Small intestine (tissue), 7 donors: ENCODE data around the gene TBPL1. TPM values are rescaled to one million over a fixed set of nuclear protein-coding genes. Genes with fewer than 3 reads are reported as not detected.
A peak's percentile ranks its signal among the peaks of the same experiment; 100 is the strongest.

Source experiments
- DNase-seq, 2 donors: peaks; one replicate each; pipeline versions ENCODE4 v3.0.0 to v3.0.0-alpha.2; 2013
- FAIRE-seq: peaks from 2 replicates; lab custom pipeline; 2012; peaks lifted over from hg19 to GRCh38; lab: Jason Lieb, UNC
- H3K27ac ChIP-seq, 3 donors: one replicate each; pipeline ENCODE4 v1.5.1; 2013; ENCODE audit warnings: low read length in 2 of 3, mild to moderate bottlenecking in 2 of 3, control low read depth in 1 of 3, inconsistent platforms in 1 of 3, low read depth in 1 of 3, moderate library complexity in 1 of 3
- H3K27me3 ChIP-seq, 3 donors: one replicate each; pipeline ENCODE4 v1.6.1; 2013; ENCODE audit warnings: low read length in 3 of 3, inconsistent platforms in 1 of 3; ENCODE audit not compliant: control insufficient read depth in 3 of 3, insufficient read depth in 3 of 3
- H3K36me3 ChIP-seq, 3 donors: one replicate each; pipeline ENCODE4 v1.6.1; 2013; ENCODE audit warnings: low read length in 3 of 3, inconsistent platforms in 1 of 3, low read depth in 1 of 3, mild to moderate bottlenecking in 1 of 3, moderate library complexity in 1 of 3; ENCODE audit not compliant: control insufficient read depth in 3 of 3, insufficient read depth in 2 of 3
- H3K4me1 ChIP-seq, 3 donors: one replicate each; pipeline ENCODE4 v1.6.1; 2013; ENCODE audit warnings: low read length in 2 of 3, inconsistent platforms in 1 of 3, low read depth in 1 of 3, mild to moderate bottlenecking in 1 of 3, moderate library complexity in 1 of 3; ENCODE audit not compliant: control insufficient read depth in 3 of 3, insufficient read depth in 2 of 3
- H3K4me3 ChIP-seq, 3 donors: one replicate each; pipeline ENCODE4 v1.5.1; 2013; ENCODE audit warnings: low read length in 3 of 3, control low read depth in 1 of 3, inconsistent platforms in 1 of 3, low read depth in 1 of 3, mild to moderate bottlenecking in 1 of 3, moderate library complexity in 1 of 3
- H3K9me3 ChIP-seq, 2 donors: one replicate each; pipeline ENCODE4 v1.6.1; 2013; ENCODE audit warnings: low read depth in 1 of 2, low read length in 1 of 2; ENCODE audit not compliant: control insufficient read depth in 2 of 2, insufficient read depth in 1 of 2
- WGBS, 3 donors: extraction: QIAGEN DNeasy Blood & Tissue Kit; methylation state at CpG; one replicate each; pipeline ENCODE4 v1.1.7; 2013; 5-methylcytosine and 5-hydroxymethylcytosine counted together
- polyA plus RNA-seq, 4 donors: library from polyadenylated mRNA; stranded (reverse) in 3 of 4; unstranded in 1 of 4; fragments of 200-250 nt in 3 of 4; fragments of 120-200 nt in 1 of 4; gene quantifications; one replicate each; pipeline versions ENCODE4 v1.2.1 to v1.2.3, GENCODE V29; 2013
- donor health status: healthy with polysubstance abuse.
- donor health status: control.
- donor health status: control.
- donor health status: Bipolar disorder and iron deficiency.
- donor health status: healthy.

Gene TBPL1
- polyA plus RNA-seq, 4 donors = 17.4 to 31.1 (median 27.3) TPM

GRCh38 chr6:134035823-134036296 lies 82.8 kb downstream of the TBPL1 start:
- H3K27me3 ChIP-seq = no peaks in the 10 kb centered on the region
- no peaks in the 10 kb centered on the region for H3K9me3 ChIP-seq
- WGBS, 3 donors = 8 to 53% (median 29%) methylated on average over 3 of the region's 3 CpGs
- no peak overlapping the region for H3K4me3 ChIP-seq
- DNase-seq = peak; percentile 19 to 33
- H3K4me1 ChIP-seq = peaks cover 0 to 10% (median 0%) of the 10 kb centered on the region in 3 donors
- FAIRE-seq = no peak
- H3K27ac ChIP-seq = no peak overlapping the region
- H3K36me3 ChIP-seq = no peaks in the 10 kb centered on the region

GRCh38 chr6:134039116-134039515 lies 86.1 kb downstream of the TBPL1 start:
- Histone ChIP-seq H3K27me3 (no peaks in the 10 kb centered on the region), H3K4me1 (peaks cover 0 to 10% (median 0%) of the 10 kb centered on the region in 3 donors), H3K9me3 (peaks cover 0 to 14% of the 10 kb centered on the region in 2 donors), H3K27ac (no peak overlapping the region), H3K36me3 (no peaks in the 10 kb centered on the region), H3K4me3 (no peak overlapping the region)
- no peak for FAIRE-seq
- DNase-seq = no peak
- WGBS, 3 donors = 52 to 76% (median 65%) methylated on average over 1 of the region's 1 CpG

Other genes starting within 250 kb of the TBPL1 start
- 10 to 100 TPM in 2 of 4 donors, 1 to 10 TPM in 1, under 1 TPM in 1; 0.45 to 15.8 (median 8.8) TPM for gene TCF21, start 64.1 kb upstream of the TBPL1 start, polyA plus RNA-seq
- 1 to 10 TPM in 3 of 4 donors, under 1 TPM in 1; 0.39 to 2.0 (median 1.3) TPM for gene SLC2A12, start 99.4 kb downstream of the TBPL1 start, polyA plus RNA-seq